OCI-M2 (cell line): ENCODE data around the gene C10orf67.
"Not testable (repeated sequence)": the region's sequence is repeated elsewhere in the genome, so short reads cannot be mapped to it uniquely, and the experiment has no call there.

Experiments used
- DNase-seq: peaks from one replicate; lab custom pipeline; 2025; ENCODE audit not compliant: unreplicated experiment; lab: John Stamatoyannopoulos, UW

Gene C10orf67

GRCh38 chr10:23344241-23344841 is at the start of gene C10orf67:
Gene C10orf67, minus strand, starts transcription at chr10:23344797. Its CDS starts 23 bp downstream, at chr10:23344774.
- DNase-seq: no peak

- no peak for DNase-seq
Observed at GRCh38 chr10:23391821-23392220, 47.2 kb upstream of the C10orf67 start.

- DNase-seq: no peak
Observed at GRCh38 chr10:23390809-23391208, 46.2 kb upstream of the C10orf67 start.

GRCh38 chr10:23390408-23390807 is 45.8 kb upstream of the C10orf67 start:
- not testable (repeated sequence) for DNase-seq

GRCh38 chr10:23387516-23387915 is 42.9 kb upstream of the C10orf67 start:
- not testable (repeated sequence) for DNase-seq

- DNase-seq: no peak
Observed at GRCh38 chr10:23386052-23386451, 41.5 kb upstream of the C10orf67 start.

GRCh38 chr10:23384364-23384763 is 39.8 kb upstream of the C10orf67 start:
- no peak for DNase-seq

GRCh38 chr10:23383637-23384036 is 39.0 kb upstream of the C10orf67 start:
- no peak for DNase-seq

- no peak for DNase-seq
Observed at GRCh38 chr10:23381298-23382040, 36.9 kb upstream of the C10orf67 start.

GRCh38 chr10:23379686-23380085 is 35.1 kb upstream of the C10orf67 start:
- DNase-seq: no peak

- no peak for DNase-seq
Observed at GRCh38 chr10:23376229-23376655, 31.6 kb upstream of the C10orf67 start.

GRCh38 chr10:23375366-23375765 is 30.8 kb upstream of the C10orf67 start:
- DNase-seq: no peak

- DNase-seq: no peak
Observed at GRCh38 chr10:23373156-23373555, 28.6 kb upstream of the C10orf67 start.

GRCh38 chr10:23371073-23371472 is 26.5 kb upstream of the C10orf67 start:
- DNase-seq: no peak

- no peak for DNase-seq
Observed at GRCh38 chr10:23370106-23370505, 25.5 kb upstream of the C10orf67 start.

- DNase-seq: no peak
Observed at GRCh38 chr10:23368816-23369640, 24.4 kb upstream of the C10orf67 start.

- no peak for DNase-seq
Observed at GRCh38 chr10:23367896-23368595, 23.4 kb upstream of the C10orf67 start.

GRCh38 chr10:23365417-23366030 is 20.9 kb upstream of the C10orf67 start:
- not testable (repeated sequence) for DNase-seq

- DNase-seq: no peak
Observed at GRCh38 chr10:23364378-23364777, 19.8 kb upstream of the C10orf67 start.

GRCh38 chr10:23363793-23364135 is 19.2 kb upstream of the C10orf67 start:
- DNase-seq: no peak
